Transverse colon (tissue), 3 donors: ENCODE data around the gene ATP1A2.

ENCODE experiments used
- CTCF ChIP-seq, 5 experiments: fragments of 200-600 bp in 3 of 5; fragments of 450-650 bp in 2 of 5; sonication (generic) in 3 of 5; IDR thresholded peaks; 1 replicate in 2 of 5; 2 replicates in 3 of 5; pipeline ENCODE4 v1.5.1; 2016 to 2017; ENCODE audit warnings: antibody characterized with exemption in 5 of 5, inconsistent platforms in 3 of 5, mild to moderate bottlenecking in 2 of 5, moderate library complexity in 1 of 5
- POLR2A ChIP-seq: fragments of 450-650 bp; IDR thresholded peaks from one replicate; pipeline ENCODE4 v1.6.1; 2016; ENCODE audit warnings: antibody characterized with exemption, mild to moderate bottlenecking, moderate library complexity

GRCh38 chr1:160151303-160151702 is 35.7 kb downstream of the ATP1A2 start, which contains the start of gene ATP1A4:
- TF ChIP-seq CTCF (IDR thresholded peaks at IDR 0.05): no peak
- TF ChIP-seq POLR2A: no peak
